Measurements from ENCODE around the gene ATXN7L2.
"Not testable (repeated sequence)": the region's sequence is repeated elsewhere in the genome, so short reads cannot be mapped to it uniquely, and the experiment has no call there.

Gene ATXN7L2

GRCh38 chr1:109483672-109484518 lies at the start of gene ATXN7L2:
ATXN7L2 (plus strand) TSS chr1:109483905; CDS start chr1:109483954, 49 bp downstream.
- peak; percentile 80 to 81 for DNase-seq

- DNase-seq: no peak
These were observed 49.2 kb upstream of the ATXN7L2 start for GRCh38 chr1:109434484-109434883.

- DNase-seq: no peak
These were observed 44.9 kb upstream of the ATXN7L2 start for GRCh38 chr1:109438798-109439297.

GRCh38 chr1:109441069-109441468 lies 42.6 kb upstream of the ATXN7L2 start:
- no peak for DNase-seq

- no peak for DNase-seq
These were observed 40.2 kb upstream of the ATXN7L2 start for GRCh38 chr1:109443476-109443875.

- no peak for DNase-seq
These were observed 39.4 kb upstream of the ATXN7L2 start for GRCh38 chr1:109444346-109444745.

GRCh38 chr1:109445949-109446695 lies 37.6 kb upstream of the ATXN7L2 start:
- not testable (repeated sequence) for DNase-seq

GRCh38 chr1:109447524-109447923 lies 36.2 kb upstream of the ATXN7L2 start:
- DNase-seq: no peak

- DNase-seq: no peak
These were observed 29.1 kb upstream of the ATXN7L2 start for GRCh38 chr1:109454497-109455133.

- DNase-seq: no peak
These were observed 25.9 kb upstream of the ATXN7L2 start for GRCh38 chr1:109457819-109458218.

- DNase-seq: no peak
These were observed 17.6 kb upstream of the ATXN7L2 start for GRCh38 chr1:109466125-109466451.

- DNase-seq: no peak
These were observed 17.0 kb upstream of the ATXN7L2 start, which contains the start of gene SYPL2 for GRCh38 chr1:109466452-109467300. SYPL2 (plus strand) TSS chr1:109466546; CDS start chr1:109466844, 298 bp downstream.

GRCh38 chr1:109467301-109467777 lies 16.4 kb upstream of the ATXN7L2 start:
- DNase-seq: no peak

- DNase-seq: no peak
These were observed 15.6 kb upstream of the ATXN7L2 start for GRCh38 chr1:109468061-109468460.

GRCh38 chr1:109468903-109469302 lies 14.8 kb upstream of the ATXN7L2 start:
- DNase-seq: no peak

- DNase-seq: no peak
These were observed 13.5 kb upstream of the ATXN7L2 start for GRCh38 chr1:109470245-109470644.

- no peak for DNase-seq
These were observed 10.9 kb upstream of the ATXN7L2 start for GRCh38 chr1:109472779-109473178.

GRCh38 chr1:109473284-109474057 lies 10.2 kb upstream of the ATXN7L2 start:
- DNase-seq: not testable (repeated sequence)

- no peak for DNase-seq
These were observed 9.0 kb upstream of the ATXN7L2 start for GRCh38 chr1:109474697-109475096.

GRCh38 chr1:109475261-109475660 lies 8.4 kb upstream of the ATXN7L2 start:
- no peak for DNase-seq

GRCh38 chr1:109476825-109477224 lies 6.9 kb upstream of the ATXN7L2 start:
- no peak for DNase-seq
